Stimulated activated CD4-positive, alpha-beta T cell treated with anti-CD3 and anti-CD28 coated beads, Interleukin-1b, Interleukin-23, amount 100 ng/mL, for 4 hours (primary cell): ENCODE data around the gene MYOG.

Experiments used
- DNase-seq, 2 donors: peaks; one replicate each; pipeline ENCODE4 v3.0.0-alpha.2; 2020; ENCODE audit warnings: low read depth in 2 of 2

MYOG gene

DNA sequence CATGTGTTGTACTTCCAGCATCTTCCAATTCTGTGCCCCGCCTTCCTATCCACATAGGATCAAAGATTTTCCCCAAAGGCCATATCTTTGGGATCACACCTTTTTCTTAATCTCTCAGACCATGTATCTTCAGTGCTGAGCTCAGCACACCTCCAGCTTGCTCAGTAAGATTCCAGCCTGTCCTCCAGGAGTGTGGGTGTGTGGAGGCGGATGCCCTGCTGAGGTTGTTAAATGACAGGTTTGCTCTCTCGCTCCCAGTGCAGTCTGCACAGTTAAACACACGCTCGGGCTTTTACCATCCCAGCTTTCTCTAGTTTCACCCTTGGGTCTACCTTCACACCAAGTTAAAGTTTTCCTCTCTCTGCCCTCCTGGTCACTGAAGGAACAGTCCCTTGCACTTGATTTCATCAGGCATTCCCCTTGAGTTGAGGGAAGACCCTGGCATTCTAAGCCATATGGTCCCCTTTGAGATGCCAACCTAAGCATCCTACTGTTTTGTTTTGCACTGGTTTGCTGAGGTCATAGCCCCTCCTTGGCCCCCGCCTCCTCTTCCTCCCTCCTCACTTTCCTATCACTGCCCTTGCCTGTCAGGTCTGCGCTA is 13.7 kb downstream of the MYOG start:
- DNase-seq, result no peak

DNA sequence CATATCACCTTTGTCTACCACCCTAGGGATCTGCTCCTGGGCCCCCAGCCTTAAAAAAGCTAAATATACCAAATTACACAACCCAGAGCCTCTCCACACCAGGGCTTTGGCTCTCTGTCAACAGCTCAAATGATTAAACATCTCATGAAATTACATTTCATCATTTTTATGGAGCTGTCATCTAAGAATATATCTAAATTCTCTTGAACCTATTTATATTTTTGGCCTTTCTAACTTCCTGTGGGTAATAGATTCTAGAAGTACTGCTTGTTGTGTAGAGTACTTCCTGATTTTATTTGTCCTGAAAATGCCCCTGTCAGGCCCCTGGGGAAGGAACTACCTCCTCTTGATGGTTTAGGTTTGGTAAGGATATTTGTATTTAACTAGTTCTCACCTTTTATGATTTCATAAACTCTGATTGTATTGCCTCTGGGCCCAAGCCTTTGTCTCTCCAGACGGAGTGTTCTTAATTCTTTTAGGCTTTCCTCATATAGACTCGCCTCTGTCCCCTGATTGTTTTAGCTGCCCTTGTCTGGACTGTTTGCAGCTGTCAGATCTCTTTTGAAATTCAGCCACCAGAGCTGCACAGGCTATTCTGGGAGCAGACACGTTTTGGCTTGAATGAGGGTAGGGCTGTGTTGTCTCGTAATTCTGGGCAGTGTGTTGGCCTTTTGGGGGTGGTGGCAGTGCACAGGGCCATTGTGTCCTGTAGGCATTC is 16.6 kb downstream of the MYOG start:
- DNase-seq, result no peak

DNA sequence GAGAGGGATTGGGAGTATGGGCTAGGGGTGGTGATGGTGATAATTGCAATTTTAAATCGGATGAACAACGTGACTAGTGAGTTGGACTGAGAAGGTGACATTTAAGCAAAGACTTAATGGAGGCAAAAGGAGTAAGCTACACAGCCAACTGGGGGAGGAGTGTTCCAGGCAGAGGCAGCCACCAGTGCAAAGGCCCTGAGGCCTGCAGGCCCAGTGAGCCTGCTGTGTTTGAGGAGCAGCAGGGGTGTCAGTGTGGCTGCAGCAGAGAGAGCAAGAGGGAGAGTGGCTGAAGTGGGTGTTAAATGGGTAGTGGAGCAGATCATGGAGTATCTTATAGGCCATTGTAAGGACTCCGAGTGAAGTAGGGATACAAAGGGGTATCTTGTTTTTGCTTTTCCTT is 18.8 kb downstream of the MYOG start:
- DNase-seq, result no peak

DNA sequence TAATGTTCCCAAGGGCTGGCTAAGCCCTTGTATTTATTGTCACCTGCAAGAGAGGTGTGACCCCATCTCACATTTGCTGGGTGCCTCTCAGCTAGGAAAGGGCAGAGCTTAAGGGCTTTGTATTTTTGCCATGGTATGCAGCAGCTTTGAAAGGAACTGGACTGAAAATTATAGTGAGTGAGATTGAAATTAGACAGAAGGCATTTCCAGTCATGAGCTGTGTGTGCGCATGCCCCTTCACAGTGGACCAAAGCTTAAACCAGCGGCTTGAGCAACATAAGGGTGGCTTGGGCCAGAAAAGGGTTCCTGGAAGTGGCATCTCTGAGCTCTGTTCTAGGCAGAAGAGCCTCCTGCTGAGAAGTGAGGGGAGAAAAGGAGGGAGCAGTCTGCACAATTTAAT is 19.8 kb downstream of the MYOG start:
- no peak for DNase-seq

DNA sequence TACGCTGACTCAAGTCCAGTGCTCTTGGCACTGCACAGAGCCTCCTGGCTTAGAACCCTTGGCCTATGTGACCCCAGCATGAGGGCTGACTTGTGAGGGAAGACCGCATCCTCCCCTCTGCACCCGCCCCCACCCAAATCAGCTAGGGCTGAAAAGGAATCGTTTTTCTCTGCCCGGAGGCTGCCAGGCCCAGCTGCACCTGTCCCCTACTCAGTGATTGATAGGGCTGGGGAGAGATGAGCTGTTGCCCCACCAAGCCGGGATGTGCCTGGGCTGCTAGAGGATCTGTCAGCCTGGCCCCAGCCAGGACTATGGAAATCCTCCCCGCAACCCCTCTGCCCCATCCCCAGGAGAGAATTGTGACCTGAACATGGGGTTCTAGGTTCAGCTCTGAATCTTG is 20.6 kb downstream of the MYOG start:
- DNase-seq, result no peak

DNA sequence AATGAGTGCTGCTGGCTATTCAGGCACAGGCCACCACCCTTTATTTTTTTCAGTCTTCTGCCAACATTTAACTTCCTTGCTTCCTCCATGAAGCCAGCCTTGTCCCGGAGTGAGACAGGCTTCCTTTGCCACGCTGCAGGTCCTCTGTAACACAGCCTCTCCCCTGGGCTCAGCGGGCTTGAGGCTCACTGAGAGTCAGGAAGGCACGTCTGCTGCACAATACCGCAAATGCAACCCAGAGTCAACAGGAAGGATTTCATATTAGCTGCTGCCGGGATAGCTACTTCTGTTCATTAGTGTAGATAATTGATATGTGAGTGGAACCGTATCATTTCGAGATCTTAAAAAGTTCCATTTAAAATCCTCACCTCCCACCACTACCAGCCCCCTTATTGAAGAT is 22.5 kb downstream of the MYOG start:
- no peak for DNase-seq

DNA sequence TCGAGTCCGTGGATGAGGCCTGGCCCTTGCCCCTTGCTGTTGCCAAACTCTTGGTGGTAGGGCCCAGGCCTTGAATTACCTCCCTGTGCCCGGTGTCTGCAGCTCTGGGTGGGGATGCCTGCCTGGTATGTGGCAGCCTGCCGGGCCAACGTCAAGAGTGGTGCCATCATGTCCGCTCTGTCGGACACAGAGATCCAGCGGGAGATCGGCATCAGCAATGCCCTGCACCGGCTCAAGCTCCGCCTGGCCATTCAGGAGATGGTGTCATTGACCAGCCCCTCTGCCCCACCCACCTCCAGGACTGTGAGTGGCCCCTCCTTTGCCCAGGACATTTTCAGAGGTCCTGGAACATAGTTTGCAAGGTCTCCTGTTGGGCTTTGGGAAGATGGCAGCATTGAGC is 25.7 kb downstream of the MYOG start:
- no peak for DNase-seq

DNA sequence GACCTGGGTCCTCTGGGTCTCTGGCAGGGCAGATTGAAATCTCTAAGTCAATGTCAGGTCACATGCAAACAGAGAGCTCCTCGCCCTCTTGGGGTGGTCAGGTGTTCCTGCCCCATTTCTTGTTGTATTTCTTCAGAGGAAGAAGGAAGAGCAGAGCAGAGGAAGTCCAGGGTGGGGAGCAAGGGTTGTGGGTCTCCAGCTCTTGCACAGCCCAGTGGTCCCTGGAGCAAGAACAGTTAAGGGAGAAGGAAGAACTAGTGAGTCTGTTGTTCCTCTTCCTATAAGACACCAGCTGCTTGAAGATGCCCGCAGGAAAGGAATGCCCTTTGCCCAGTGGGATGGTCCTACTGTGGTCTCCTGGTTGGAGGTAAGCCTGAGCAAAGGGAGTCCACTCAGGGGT is 26.3 kb downstream of the MYOG start:
- no peak for DNase-seq

DNA sequence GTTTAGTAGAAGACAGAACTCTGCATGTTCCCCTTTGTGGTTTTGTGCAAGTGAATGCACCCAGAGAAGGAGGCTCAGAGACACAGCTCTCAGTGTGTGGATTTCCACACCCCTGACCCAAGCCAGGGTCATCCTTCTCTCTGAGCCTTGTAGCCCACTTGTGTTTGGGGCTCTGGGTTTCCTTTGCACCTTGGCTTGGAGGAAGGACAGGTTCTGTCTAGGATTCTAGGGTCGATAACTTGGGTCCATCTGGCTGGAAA is 27.2 kb downstream of the MYOG start:
- no peak for DNase-seq

DNA sequence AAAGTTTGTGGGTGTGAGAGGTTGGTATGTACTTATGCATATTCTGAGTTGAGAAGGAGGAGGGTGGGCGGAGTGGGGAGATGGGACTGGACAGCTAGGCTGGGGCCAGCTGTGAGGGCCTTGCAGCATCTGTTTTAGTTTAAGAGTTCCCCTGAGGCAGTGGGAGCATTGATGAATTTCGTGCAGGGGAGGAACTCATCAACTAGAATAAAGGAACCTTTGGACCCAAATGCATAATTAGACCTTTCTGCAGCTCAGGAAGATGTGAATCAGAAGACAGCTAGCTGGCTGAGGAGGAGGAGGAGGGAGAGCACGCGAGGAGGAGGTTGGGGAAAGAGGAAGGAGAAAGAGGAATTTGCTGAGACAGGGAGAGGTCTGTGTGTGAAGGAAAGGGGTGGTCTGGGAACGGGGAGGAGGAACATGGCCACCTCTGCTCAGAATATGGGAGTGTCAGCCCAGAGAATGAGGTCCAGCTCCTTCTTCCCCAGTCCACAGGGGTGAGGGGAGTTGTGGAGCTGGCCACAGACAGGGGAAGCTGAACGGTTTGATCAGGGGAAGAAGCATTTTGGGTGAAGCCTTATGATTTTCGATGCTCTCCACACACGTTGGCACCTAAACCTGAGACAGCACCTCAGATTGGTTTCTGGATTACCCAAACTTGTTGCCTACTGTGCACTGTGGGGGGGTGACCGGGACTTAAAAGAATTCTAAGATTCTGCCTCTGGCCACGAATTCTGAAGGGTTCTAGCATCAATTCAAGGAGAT is 27.7 kb downstream of the MYOG start:
- DNase-seq, result no peak

DNA sequence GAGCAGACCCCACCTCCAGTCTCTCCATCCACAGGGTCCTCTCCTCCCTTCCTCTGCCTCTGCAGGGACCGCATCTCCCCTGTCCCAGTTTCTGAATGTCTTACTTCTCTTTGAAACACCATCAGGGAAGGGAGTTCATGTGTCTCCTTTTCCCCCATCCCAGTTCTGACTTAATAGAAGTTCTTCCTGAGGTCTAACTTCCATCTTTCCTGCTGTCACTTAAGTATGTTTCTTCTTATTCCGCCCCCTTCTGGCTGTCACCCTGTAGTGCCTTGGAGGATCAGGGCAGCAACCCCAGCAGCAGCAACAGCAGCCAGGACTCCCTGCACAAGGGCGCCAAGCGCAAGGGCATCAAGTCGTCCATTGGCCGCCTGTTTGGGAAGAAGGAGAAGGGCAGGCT is 29.3 kb downstream of the MYOG start:
- no peak for DNase-seq

DNA sequence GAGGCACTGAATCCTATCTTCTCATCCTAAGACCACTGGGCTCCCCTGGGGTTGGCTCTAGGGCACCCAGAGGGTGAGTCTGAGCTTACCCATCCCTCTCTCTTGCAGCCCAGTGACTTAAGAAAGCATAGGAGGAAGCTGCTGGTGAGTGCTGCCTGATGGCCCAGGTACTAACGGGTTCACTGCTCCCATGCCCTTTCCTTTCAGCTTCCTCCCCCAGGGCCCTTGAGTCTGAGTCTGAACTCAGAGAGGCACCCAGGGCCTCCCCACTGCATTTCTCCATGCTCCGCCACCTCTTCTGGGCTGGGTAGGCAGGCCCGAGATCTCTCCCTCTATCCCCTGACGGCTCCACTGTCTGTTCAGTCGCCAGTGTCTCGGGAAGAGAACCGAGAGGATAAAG is 29.8 kb downstream of the MYOG start:
- DNase-seq, result no peak

DNA sequence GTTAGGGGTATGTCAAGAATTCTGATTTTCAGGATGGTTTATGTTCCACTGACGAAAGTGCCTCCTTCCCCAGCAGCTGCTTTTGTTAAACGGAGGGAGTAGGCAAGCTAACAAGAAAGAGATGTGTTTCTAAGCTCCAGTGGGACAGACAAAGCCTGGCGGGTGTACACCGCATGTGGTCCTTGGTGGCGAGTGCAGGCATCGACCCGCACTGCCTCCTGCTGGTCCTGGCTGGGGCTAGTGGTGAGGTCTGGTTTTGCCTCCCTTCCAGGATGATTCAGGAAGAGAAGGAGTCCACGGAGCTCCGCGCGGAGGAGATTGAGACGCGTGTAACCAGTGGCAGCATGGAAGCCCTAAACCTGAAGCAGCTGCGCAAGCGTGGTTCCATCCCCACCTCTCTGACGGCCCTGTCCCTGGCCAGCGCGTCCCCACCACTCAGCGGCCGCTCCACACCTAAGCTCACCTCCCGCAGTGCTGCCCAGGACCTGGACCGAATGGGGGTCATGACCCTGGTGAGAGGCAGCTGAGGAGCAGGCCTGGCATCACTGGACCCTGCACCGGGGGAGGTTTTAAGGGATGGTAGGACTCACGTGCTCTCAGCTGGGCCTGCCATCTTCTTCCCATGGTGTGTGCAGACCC is 30.5 kb downstream of the MYOG start:
- DNase-seq, result no peak

DNA sequence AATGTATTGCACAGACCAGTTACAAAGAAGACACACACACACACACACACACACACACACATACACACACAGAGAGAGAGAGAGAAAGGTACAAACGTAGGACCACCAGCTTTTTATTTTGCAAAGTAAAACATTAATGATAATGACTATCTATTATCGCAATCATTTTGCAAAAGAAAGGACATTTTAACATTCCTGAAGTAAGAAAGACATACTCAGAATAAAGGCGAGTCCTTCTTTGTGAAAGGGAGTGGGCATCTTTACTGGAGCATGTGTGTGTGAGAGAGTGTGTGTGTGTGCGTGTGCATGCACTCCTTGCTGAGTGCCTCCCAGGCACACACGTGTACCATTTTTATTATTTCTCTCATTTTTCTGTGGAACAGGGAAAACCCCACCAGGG is 31.2 kb downstream of the MYOG start:
- DNase-seq, result no peak

DNA sequence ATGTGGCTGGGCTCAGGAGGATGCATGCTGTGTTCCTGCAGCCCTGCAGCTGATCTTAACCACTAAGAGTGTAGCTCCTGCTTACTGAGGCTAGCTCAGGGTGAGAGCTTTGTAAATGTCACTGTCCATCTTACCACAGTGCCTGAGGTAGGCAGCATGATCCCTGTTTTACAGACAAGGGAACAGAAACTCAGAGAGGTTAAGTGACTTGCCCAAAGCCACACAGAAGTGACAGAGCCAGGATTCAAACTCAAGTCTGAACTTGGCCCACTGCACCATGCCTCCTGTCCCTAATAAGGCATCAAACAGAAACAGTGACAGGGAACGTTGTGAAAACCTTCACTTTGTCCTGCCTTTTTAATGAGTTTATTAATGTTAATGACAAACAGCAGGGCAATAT is 31.6 kb downstream of the MYOG start:
- DNase-seq, result no peak

DNA sequence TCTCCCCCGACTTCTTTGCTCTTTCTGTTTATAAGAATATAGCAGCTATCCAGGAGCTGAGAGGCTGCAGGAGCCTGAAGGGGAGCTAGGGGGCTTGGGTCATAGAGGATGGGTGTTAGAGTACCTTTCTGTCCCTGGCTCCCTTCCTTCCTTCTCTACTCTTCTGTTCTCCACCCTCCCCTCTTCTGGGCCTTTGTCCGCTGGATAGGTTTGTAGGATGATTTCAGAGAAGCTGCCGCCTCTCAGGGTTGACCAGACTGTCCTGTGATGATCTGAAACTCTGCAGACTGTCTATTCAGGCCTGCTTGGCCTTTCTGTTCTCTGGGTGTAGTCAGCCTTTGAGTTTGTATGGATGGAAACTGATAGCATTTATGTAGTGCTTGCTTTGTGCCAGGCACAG is 33.2 kb downstream of the MYOG start:
- DNase-seq, result no peak

DNA sequence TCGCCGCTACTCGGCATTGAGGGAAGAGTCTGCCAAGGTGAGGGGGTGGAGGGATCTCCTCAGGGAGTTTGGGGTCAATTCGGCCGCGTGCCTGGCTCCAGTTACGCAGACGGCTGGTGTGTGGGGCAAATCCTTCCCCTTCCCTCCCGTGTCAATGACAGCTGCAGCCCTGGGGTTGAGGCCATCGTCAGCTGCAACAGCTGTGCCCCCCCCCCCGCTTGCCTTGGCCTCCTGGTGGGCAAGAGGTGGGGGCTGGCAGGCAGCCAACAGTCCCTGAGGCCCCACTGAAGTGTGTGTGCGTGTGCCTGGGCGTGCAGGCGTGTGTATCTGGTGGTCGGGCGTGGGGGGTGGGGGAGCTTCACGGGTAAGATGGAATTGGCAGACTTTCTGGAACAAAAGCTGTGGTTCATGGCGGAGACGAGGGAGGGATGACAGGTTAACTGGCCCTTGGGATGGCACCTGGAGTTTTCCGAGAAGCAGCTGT is 33.9 kb downstream of the MYOG start:
- DNase-seq, result no peak

DNA sequence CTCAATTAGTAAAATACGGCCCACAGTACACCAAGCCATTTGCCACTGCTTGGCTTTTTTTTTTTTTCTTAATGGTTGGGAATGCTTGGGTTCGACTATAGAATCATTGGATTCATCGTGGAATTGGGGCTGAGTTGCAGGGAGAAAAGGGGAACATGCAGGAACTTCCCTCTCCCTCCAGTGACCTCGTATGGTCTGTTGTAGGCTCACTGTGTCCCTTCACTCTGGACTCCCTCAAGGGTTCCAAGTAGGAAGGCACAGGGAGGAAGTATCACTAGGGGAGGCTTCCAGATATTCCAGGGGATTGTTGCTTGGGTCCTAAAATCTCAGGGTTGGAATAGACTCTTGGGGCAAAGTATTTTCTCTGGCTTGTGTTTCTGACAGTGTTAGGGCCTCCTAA is 35.0 kb downstream of the MYOG start:
- no peak for DNase-seq

DNA sequence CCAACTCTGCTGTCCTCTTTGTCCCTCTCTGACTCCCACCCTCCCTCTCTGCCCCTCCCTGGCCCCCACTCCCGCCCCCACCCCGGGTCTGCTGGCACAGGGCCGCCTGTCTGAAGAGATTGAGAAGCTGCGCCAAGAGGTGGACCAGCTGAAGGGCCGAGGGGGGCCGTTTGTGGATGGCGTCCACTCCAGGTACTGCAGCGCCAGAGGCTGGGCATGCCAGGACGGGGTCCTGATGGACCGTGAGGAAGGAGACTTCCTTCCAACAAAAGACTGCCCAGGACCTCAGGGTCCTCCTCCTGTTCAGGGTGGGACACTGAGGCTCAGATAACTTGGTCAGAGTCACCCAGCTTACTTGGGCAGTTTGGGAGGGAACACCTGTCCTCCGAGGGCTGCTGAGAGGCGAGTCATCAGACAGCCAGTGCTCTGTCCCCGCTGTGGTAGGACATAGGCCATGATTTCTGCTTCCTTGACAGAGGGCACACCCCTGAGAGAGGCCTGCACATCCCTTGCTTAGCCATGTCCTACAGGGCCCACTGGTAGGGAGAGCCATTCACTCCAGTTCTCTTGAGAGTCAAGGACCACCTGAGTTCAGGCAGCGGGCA is 36.1 kb downstream of the MYOG start:
- no peak for DNase-seq

DNA sequence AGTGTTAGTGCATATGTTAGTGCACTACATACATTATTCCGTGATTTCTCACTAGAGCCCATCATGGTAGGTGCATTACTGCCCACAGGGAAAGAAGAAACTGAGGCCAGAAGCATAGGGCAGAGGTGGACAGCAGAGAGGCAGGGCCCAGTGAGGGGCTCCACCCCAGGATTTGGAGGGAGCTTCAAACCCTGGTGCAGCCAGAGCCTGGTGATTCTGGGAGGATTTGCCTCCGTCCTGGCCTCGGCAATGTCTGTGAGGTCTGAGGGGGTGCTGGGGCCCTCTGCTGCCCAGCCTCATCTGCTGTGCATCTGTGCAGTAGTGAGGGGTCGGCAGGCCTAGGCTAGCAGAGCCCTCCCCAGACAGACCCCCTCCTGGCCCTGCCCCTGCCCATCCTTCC is 36.7 kb downstream of the MYOG start:
- DNase-seq, result no peak

DNA sequence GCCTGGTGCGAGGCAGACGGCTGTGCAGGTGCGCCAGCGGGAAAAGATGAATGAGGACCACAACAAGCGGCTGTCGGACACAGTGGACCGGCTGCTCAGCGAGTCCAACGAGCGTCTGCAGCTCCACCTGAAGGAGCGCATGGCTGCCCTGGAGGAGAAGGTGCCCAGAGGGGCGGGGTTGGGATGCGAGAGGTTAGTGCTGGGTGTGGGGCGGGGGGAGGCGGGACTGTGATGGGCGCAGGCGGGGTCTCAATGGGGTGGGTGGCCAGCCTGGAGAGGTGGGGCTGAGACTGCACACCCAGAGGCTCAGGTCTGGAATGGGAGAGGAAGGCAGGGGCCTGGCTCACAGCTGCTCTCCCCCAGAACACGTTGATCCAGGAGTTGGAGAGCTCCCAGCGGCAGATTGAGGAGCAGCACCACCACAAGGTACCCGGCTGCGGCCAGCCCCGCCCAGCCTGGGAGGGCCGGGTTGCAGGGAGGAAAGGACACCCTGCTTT is 37.2 kb downstream of the MYOG start:
- DNase-seq, result no peak

DNA sequence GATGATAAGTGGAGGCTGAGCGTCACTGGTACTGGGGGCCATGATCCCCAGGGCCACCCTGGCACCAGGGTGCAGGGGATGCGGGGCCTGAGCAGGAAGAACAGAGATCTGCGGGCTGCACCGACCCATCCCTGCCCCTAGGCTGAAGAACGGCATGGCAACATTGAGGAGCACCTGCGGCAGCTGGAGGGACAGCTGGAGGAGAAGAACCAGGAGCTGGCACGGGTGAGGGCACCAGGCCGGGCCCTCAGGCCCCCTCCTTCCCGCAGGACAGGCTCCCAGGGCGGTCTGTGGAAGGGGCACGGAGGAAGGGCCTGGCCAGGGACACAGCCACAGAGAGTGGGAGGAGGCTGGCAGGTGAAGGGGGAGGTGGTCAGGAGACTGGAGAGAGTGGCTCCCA is 37.7 kb downstream of the MYOG start:
- DNase-seq, result no peak
